ENCODE measurements around the gene CACNA1C. TPM values are rescaled to one million over a fixed set of nuclear protein-coding genes. Genes with fewer than 3 reads are reported as not detected.

Gene CACNA1C
- total and polyA plus RNA-seq, 10 of the 15 experiments (the other 5 are each of a cell fraction or from before 2014, with no cell fraction given) = under 0.01 to 0.15 (median 0.09) TPM; not detected in 5

GRCh38 chr12:2238111-2238510 lies 185.3 kb downstream of the CACNA1C start:
- SMC1A ChIA-PET (ENCODE audit: uncharacterized antibody, unreplicated experiment) = interaction anchor here (1.0 kb wide), 1 partner anchor 38 kb away, joined by 5 read pairs; no protein-coding TSS in a partner anchor
- Histone ChIP-seq H3K4me1 (ENCODE audit: control insufficient read depth, insufficient read depth, low read length) (no peaks in the 10 kb centered on the region), H3K27ac (ENCODE audit: control insufficient read depth, insufficient read depth) (no peak overlapping the region), H3K4me2 (ENCODE audit: control insufficient read depth, insufficient read depth) (no peak overlapping the region), H3K27me3 (replicated peaks in 1 of 2; ENCODE audit: control insufficient read depth in 2 of 2, insufficient read depth in 2 of 2, low read length in 1 of 2) (no peaks in the 10 kb centered on the region), H3K79me2 (ENCODE audit: control insufficient read depth, insufficient read depth, low read length) (no peaks in the 10 kb centered on the region), H2AFZ (ENCODE audit: control insufficient read depth, low read depth, low read length) (no peak overlapping the region), H3K9ac (ENCODE audit: control insufficient read depth, insufficient read depth, low read length) (no peak overlapping the region), H3K4me3 (no peak overlapping the region), H3K9me3 (replicated peaks; ENCODE audit: control insufficient read depth, insufficient read depth, low read length) (no peaks in the 10 kb centered on the region), H3K36me3 (ENCODE audit: control insufficient read depth in 2 of 2, insufficient read depth in 2 of 2, low read length in 1 of 2) (no peaks in the 10 kb centered on the region), H4K20me1 (ENCODE audit: control insufficient read depth, insufficient read depth) (no peaks in the 10 kb centered on the region)
- in situ Hi-C loops (cut with MboI) (no loop called here), intact Hi-C loops (cut with micrococcal nuclease; ENCODE audit: unreplicated experiment) (no loop called here)
- BruUV-seq (replicated peaks) = no TSS peak
- RAD21 ChIA-PET (ENCODE audit: unreplicated experiment) = no interaction called here
- POLR2A ChIA-PET = no interaction called here
- DNase-seq (ENCODE audit: low read depth, low spot score) (no peak), FAIRE-seq (no peak), ATAC-seq (no peak)
- CTCF ChIA-PET = interaction anchor here (1.5 kb wide), 1 partner anchor 14 kb away, joined by 4 read pairs; no protein-coding TSS in a partner anchor
- WGBS (ENCODE audit: insufficient coverage, insufficient replicate concordance, low lambda C conversion rate, missing lambda C conversion rate) = 25% methylated on average over 4 of the region's 4 CpGs
- TF ChIP-seq BACH1 (IDR thresholded peaks at IDR 0.05; ENCODE audit: borderline replicate concordance) = no peak
- no peak for TF ChIP-seq RUNX3 (IDR thresholded peaks at IDR 0.05; ENCODE audit: low read length)
- TF ChIP-seq NBN (IDR thresholded peaks at IDR 0.05) = no peak
- no peak for TF ChIP-seq RB1 (IDR thresholded peaks at IDR 0.05; ENCODE audit: borderline replicate concordance)
- no peak for TF ChIP-seq MTA2 (IDR thresholded peaks at IDR 0.05; ENCODE audit: low read depth)
- no peak for TF ChIP-seq SMAD5 (IDR thresholded peaks at IDR 0.05; ENCODE audit: low read depth)
- no peak for TF ChIP-seq SUPT20H (IDR thresholded peaks at IDR 0.05; ENCODE audit: borderline replicate concordance, control insufficient read depth, low read depth, low read length)
- TF ChIP-seq FOS (IDR thresholded peaks at IDR 0.05; ENCODE audit: borderline replicate concordance, extremely low read depth, insufficient read length) = no peak
- TF ChIP-seq MTA3 (IDR thresholded peaks at IDR 0.05; ENCODE audit: borderline replicate concordance, low read length) = no peak
- TF ChIP-seq KDM1A (IDR thresholded peaks at IDR 0.05; ENCODE audit: borderline replicate concordance) = no peak
- no peak for TF ChIP-seq POLR2AphosphoS5 (IDR thresholded peaks at IDR 0.05; ENCODE audit: low read length)
- no peak for TF ChIP-seq RELA (IDR thresholded peaks at IDR 0.05; ENCODE audit: borderline replicate concordance, partially characterized antibody)
- no peak for TF ChIP-seq MYB (IDR thresholded peaks at IDR 0.05; ENCODE audit: borderline replicate concordance, low read depth, low read length)
- no peak for TF ChIP-seq HDAC2 (IDR thresholded peaks at IDR 0.05)
- no peak for TF ChIP-seq RFX5 (IDR thresholded peaks at IDR 0.05; ENCODE audit: low read depth, low read length)

Data from GM12878 (cell line).